Activated naive CD8-positive, alpha-beta T cell (primary cell): Measurements from ENCODE around the gene RAB20.
"Not testable (repeated sequence)": the region's sequence is repeated elsewhere in the genome, so short reads cannot be mapped to it uniquely, and the experiment has no call there.

Source experiments
- H3K27ac Mint-ChIP-seq: one replicate; pipeline ENCODE4 v1.8.0; 2021; ENCODE audit warnings: mixed read lengths
- H3K27me3 Mint-ChIP-seq: one replicate; pipeline ENCODE4 v1.8.0; 2021; ENCODE audit warnings: mixed read lengths
- H3K36me3 Mint-ChIP-seq: one replicate; pipeline ENCODE4 v1.8.0; 2021; ENCODE audit warnings: mixed read lengths
- H3K4me1 Mint-ChIP-seq: one replicate; pipeline ENCODE4 v1.8.0; 2021; ENCODE audit warnings: low read depth, mixed read lengths
- H3K4me3 Mint-ChIP-seq: one replicate; pipeline ENCODE4 v1.8.0; 2021; ENCODE audit warnings: mild to moderate bottlenecking, mixed read lengths
- H3K9me3 Mint-ChIP-seq: one replicate; pipeline ENCODE4 v1.8.0; 2021; ENCODE audit warnings: low read depth, mixed read lengths

Gene RAB20

GRCh38 chr13:110506859-110507566 lies 54.5 kb downstream of the RAB20 start:
- H3K4me3 Mint-ChIP-seq = no peak overlapping the region
- no peaks in the 10 kb centered on the region for H3K9me3 Mint-ChIP-seq
- H3K27ac Mint-ChIP-seq = no peak overlapping the region
- H3K4me1 Mint-ChIP-seq = no peaks in the 10 kb centered on the region
- H3K27me3 Mint-ChIP-seq = no peaks in the 10 kb centered on the region
- H3K36me3 Mint-ChIP-seq = no peaks in the 10 kb centered on the region

DNA sequence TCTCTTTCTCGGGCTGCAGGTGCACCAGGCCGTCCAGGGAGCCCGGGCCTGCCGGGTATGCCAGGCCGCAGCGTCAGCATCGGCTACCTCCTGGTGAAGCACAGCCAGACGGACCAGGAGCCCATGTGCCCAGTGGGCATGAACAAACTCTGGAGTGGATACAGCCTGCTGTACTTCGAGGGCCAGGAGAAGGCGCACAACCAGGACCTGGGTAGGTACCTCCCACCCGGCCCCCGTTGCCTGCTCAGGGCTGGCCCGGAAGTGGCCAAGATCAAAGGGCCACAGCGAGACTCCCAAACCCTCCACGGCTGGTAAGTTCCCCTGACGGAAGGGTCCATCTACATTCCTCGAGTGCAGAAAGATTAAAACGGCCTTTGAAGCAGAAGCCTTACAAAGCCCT lies 55.1 kb downstream of the RAB20 start:
- no peaks in the 10 kb centered on the region for H3K9me3 Mint-ChIP-seq
- H3K4me1 Mint-ChIP-seq = no peaks in the 10 kb centered on the region
- no peak overlapping the region for H3K4me3 Mint-ChIP-seq
- H3K27ac Mint-ChIP-seq = no peak overlapping the region
- H3K36me3 Mint-ChIP-seq = no peaks in the 10 kb centered on the region
- H3K27me3 Mint-ChIP-seq = no peaks in the 10 kb centered on the region

- Mint-ChIP-seq H3K36me3 (no peaks in the 10 kb centered on the region), H3K4me1 (no peaks in the 10 kb centered on the region), H3K9me3 (no peaks in the 10 kb centered on the region), H3K27ac (no peak overlapping the region), H3K4me3 (no peak overlapping the region), H3K27me3 (peaks cover 1% of the 10 kb centered on the region)
Observed at GRCh38 chr13:110505594-110505993, 55.9 kb downstream of the RAB20 start.

GRCh38 chr13:110503979-110504499 lies 57.5 kb downstream of the RAB20 start:
- Mint-ChIP-seq H3K27me3 (peaks cover 1% of the 10 kb centered on the region), H3K9me3 (peaks cover 7% of the 10 kb centered on the region), H3K27ac (no peak overlapping the region), H3K4me3 (no peak overlapping the region), H3K36me3 (no peaks in the 10 kb centered on the region), H3K4me1 (no peaks in the 10 kb centered on the region)

GRCh38 chr13:110503037-110503901 lies 58.3 kb downstream of the RAB20 start:
- no peaks in the 10 kb centered on the region for H3K4me1 Mint-ChIP-seq
- peaks cover 1% of the 10 kb centered on the region for H3K27me3 Mint-ChIP-seq

GRCh38 chr13:110501188-110501587 lies 60.3 kb downstream of the RAB20 start:
- Mint-ChIP-seq H3K36me3 (no peaks in the 10 kb centered on the region), H3K9me3 (peaks cover 7% of the 10 kb centered on the region), H3K4me3 (no peak overlapping the region), H3K27me3 (peaks cover 1% of the 10 kb centered on the region), H3K4me1 (no peaks in the 10 kb centered on the region), H3K27ac (no peak overlapping the region)

More at GRCh38 chr13:110503037-110503901, 58.3 kb downstream of the RAB20 start:
- Mint-ChIP-seq H3K9me3 (peaks cover 7% of the 10 kb centered on the region), H3K4me3 (no peak overlapping the region), H3K36me3 (no peaks in the 10 kb centered on the region), H3K27ac (no peak overlapping the region)

DNA sequence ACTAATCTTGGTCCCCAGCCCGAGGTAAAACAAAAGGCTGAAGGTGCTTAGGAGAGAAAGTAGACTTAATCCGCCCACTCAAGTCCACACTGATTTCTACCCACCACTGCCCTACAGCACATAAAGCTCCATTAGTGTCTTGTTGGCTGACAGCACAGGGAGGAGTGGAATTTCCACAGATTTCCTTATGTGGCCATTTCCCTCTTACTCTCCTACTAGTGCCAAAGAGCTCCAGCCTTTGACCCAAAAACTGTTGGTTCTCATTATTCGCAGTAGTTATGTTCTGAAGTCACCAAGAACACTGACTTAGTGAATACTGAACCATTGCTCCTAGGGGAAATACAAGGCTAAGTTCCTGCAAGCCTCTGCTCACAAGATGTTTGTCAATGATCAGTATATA lies 61.2 kb downstream of the RAB20 start:
- Mint-ChIP-seq H3K36me3 (no peaks in the 10 kb centered on the region), H3K27ac (no peak overlapping the region), H3K4me1 (no peaks in the 10 kb centered on the region), H3K9me3 (peaks cover 7% of the 10 kb centered on the region), H3K27me3 (peaks cover 1% of the 10 kb centered on the region), H3K4me3 (no peak overlapping the region)

DNA sequence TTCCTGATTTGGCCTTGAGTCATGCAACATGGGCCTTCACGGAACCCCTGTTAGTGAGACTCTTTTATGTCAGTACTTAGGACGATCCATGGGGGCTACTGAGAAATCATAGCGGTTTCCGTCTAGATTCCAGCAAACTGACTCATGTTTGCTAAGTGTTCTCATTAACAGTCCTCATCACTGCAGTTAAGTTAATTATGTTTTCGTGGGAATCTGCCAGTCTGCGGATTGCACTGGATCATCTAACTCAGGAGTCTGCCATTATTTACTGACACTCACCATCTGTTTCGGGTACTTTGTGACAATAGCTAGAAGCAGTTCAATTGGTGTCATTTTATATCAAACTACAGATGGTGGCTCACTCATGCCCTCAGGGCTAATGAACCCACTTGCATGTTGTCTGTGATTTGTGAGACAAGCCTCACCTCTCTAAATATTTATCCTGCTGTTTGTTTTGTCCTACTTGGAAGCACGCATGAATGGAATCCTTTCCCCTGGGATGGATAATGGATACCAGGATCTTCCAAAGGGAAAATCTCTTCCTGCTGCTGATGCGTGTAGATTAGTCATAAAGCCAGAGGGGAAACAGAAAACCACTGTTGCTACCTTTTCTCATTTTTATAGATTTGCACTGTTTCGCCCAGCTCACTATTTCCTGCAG lies 61.8 kb downstream of the RAB20 start:
- Mint-ChIP-seq H3K4me1 (no peaks in the 10 kb centered on the region), H3K9me3 (peaks cover 7% of the 10 kb centered on the region), H3K36me3 (no peaks in the 10 kb centered on the region), H3K4me3 (no peak overlapping the region), H3K27me3 (peaks cover 1% of the 10 kb centered on the region), H3K27ac (no peak overlapping the region)

GRCh38 chr13:110498765-110499164 lies 62.8 kb downstream of the RAB20 start:
- H3K36me3 Mint-ChIP-seq = no peaks in the 10 kb centered on the region
- peaks cover 7% of the 10 kb centered on the region for H3K9me3 Mint-ChIP-seq
- H3K4me3 Mint-ChIP-seq = no peak overlapping the region
- H3K27me3 Mint-ChIP-seq = peaks cover 1% of the 10 kb centered on the region
- H3K27ac Mint-ChIP-seq = no peak overlapping the region
- H3K4me1 Mint-ChIP-seq = no peaks in the 10 kb centered on the region

- H3K4me1 Mint-ChIP-seq = no peaks in the 10 kb centered on the region
- peaks cover 7% of the 10 kb centered on the region for H3K9me3 Mint-ChIP-seq
- no peaks in the 10 kb centered on the region for H3K36me3 Mint-ChIP-seq
- no peak overlapping the region for H3K4me3 Mint-ChIP-seq
- no peak overlapping the region for H3K27ac Mint-ChIP-seq
- H3K27me3 Mint-ChIP-seq = peaks cover 1% of the 10 kb centered on the region
Observed at GRCh38 chr13:110498327-110498726, 63.2 kb downstream of the RAB20 start.

- not testable (repeated sequence) for H3K27ac Mint-ChIP-seq, H3K4me1 Mint-ChIP-seq, H3K27me3 Mint-ChIP-seq, H3K9me3 Mint-ChIP-seq, H3K4me3 Mint-ChIP-seq, H3K36me3 Mint-ChIP-seq
Observed at GRCh38 chr13:110497896-110498295, 63.6 kb downstream of the RAB20 start.

- no peak overlapping the region for H3K4me3 Mint-ChIP-seq
Observed at GRCh38 chr13:110497003-110497402, 64.5 kb downstream of the RAB20 start.

DNA sequence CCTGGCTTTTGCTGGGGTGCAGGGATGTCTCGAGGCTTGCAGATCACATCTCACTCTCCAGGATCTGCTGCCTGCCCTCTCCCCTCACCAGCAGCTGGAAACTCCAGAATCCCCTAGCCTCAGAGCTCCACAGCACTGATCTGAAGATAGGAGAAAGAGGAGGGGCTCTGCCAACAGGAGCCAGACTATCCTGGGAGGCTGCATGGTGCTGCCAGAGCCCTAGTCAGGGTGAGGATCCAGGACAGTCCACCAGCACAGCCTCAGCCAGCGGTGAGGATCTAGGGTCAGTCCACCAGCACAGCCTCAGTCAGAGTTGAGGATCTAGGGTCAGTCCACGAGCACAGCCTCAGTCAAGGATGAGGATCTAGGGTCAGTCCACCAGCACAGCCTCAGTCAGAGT lies 65.2 kb downstream of the RAB20 start:
- H3K9me3 Mint-ChIP-seq = peaks cover 7% of the 10 kb centered on the region
- H3K4me3 Mint-ChIP-seq = no peak overlapping the region
- no peaks in the 10 kb centered on the region for H3K36me3 Mint-ChIP-seq
- H3K4me1 Mint-ChIP-seq = no peaks in the 10 kb centered on the region
- no peak overlapping the region for H3K27ac Mint-ChIP-seq
- H3K27me3 Mint-ChIP-seq = peaks cover 1% of the 10 kb centered on the region

More at GRCh38 chr13:110497003-110497402, 64.5 kb downstream of the RAB20 start:
- Mint-ChIP-seq H3K27me3 (peaks cover 1% of the 10 kb centered on the region), H3K27ac (no peak overlapping the region), H3K4me1 (no peaks in the 10 kb centered on the region), H3K9me3 (peaks cover 7% of the 10 kb centered on the region), H3K36me3 (no peaks in the 10 kb centered on the region)

DNA sequence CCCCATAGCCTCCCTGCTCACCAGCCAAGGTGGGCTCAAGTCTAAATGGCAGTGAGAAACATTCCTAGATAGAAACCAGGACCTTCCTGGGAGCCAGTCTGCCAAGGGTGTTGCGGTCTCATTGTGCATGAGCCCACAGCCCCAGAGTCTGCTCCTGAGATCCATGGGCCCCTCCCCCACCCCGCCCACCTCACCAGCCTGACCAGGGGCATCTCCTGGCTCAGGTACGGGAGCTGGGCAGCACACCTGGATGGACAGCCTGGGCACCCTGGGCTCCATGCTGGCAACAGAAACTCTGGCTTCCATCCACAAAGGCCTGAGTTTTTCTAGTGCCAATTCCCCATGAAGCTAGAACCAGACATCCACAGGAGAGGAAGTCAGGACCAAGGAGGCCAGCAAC lies 65.6 kb downstream of the RAB20 start:
- Mint-ChIP-seq H3K27ac (no peak overlapping the region), H3K27me3 (peaks cover 1% of the 10 kb centered on the region), H3K4me3 (no peak overlapping the region), H3K4me1 (no peaks in the 10 kb centered on the region), H3K9me3 (peaks cover 7% of the 10 kb centered on the region), H3K36me3 (no peaks in the 10 kb centered on the region)

GRCh38 chr13:110495376-110495775 lies 66.1 kb downstream of the RAB20 start:
- Mint-ChIP-seq H3K27ac (no peak overlapping the region), H3K4me3 (no peak overlapping the region), H3K27me3 (no peaks in the 10 kb centered on the region), H3K36me3 (no peaks in the 10 kb centered on the region), H3K9me3 (peaks cover 7% of the 10 kb centered on the region), H3K4me1 (no peaks in the 10 kb centered on the region)
